ENCODE measurements around the gene CTSF.

Gene CTSF

GRCh38 chr11:66529655-66530054, 38.8 kb downstream of the CTSF start:
- no peak for DNase-seq
- Histone ChIP-seq H3K36me3 (replicated peaks) (no peaks in the 10 kb centered on the region), H3K27ac (no peak overlapping the region), H3K4me3 (ENCODE audit: low read depth, low read length) (no peak overlapping the region), H3K27me3 (replicated peaks) (no peaks in the 10 kb centered on the region)
- TF ChIP-seq CTCF (IDR thresholded peaks at IDR 0.05; ENCODE audit: low read depth, low read length, missing control alignments), result no peak
- in situ Hi-C loops (cut with HindIII; ENCODE audit: low pct_ligation_motif_present, low sequenced_read_pairs), result no loop called here

GRCh38 chr11:66529069-66529468, 39.3 kb downstream of the CTSF start:
- no peaks in the 10 kb centered on the region for H3K36me3 ChIP-seq (replicated peaks)
- DNase-seq, result no peak
- H3K27ac ChIP-seq, result no peak overlapping the region
- H3K4me3 ChIP-seq (ENCODE audit: low read depth, low read length), result no peak overlapping the region
- no peak for TF ChIP-seq CTCF (IDR thresholded peaks at IDR 0.05; ENCODE audit: low read depth, low read length, missing control alignments)
- in situ Hi-C loops (cut with HindIII; ENCODE audit: low pct_ligation_motif_present, low sequenced_read_pairs), result no loop called here
- H3K27me3 ChIP-seq (replicated peaks), result no peaks in the 10 kb centered on the region

GRCh38 chr11:66524304-66525040, 43.9 kb downstream of the CTSF start:
- no peaks in the 10 kb centered on the region for H3K27me3 ChIP-seq (replicated peaks)
- TF ChIP-seq CTCF (IDR thresholded peaks at IDR 0.05; ENCODE audit: low read depth, low read length, missing control alignments), result no peak
- no peak for DNase-seq
- in situ Hi-C loops (cut with HindIII; ENCODE audit: low pct_ligation_motif_present, low sequenced_read_pairs), result no loop called here
- peaks cover 29% of the 10 kb centered on the region for H3K36me3 ChIP-seq (replicated peaks)
- H3K4me3 ChIP-seq (ENCODE audit: low read depth, low read length), result no peak overlapping the region
- no peak overlapping the region for H3K27ac ChIP-seq

GRCh38 chr11:66523611-66524010, 44.8 kb downstream of the CTSF start:
- Histone ChIP-seq H3K27ac (no peak overlapping the region), H3K27me3 (replicated peaks) (no peaks in the 10 kb centered on the region), H3K4me3 (ENCODE audit: low read depth, low read length) (no peak overlapping the region), H3K36me3 (replicated peaks) (peaks cover 30% of the 10 kb centered on the region)
- in situ Hi-C loops (cut with HindIII; ENCODE audit: low pct_ligation_motif_present, low sequenced_read_pairs), result no loop called here
- TF ChIP-seq CTCF (IDR thresholded peaks at IDR 0.05; ENCODE audit: low read depth, low read length, missing control alignments), result no peak
- no peak for DNase-seq
